Measurements from ENCODE around the gene ENOX1. TPM values are rescaled to one million over a fixed set of nuclear protein-coding genes. Genes with fewer than 3 reads are reported as not detected.

The ENOX1 gene
- total RNA-seq, 1 donor: 7.4 TPM

- H3K4me3 ChIP-seq (ENCODE audit: low read depth, low read length): no peak overlapping the region
- no peak for TF ChIP-seq CTCF (IDR thresholded peaks at IDR 0.05; ENCODE audit: insufficient read depth, low read length)
- DNase-seq (ENCODE audit: low read depth): peak; percentile 60
Measured at GRCh38 chr13:43331672-43332071, 455.1 kb downstream of the ENOX1 start.

- TF ChIP-seq CTCF (IDR thresholded peaks at IDR 0.05; ENCODE audit: insufficient read depth, low read length): no peak
- DNase-seq (ENCODE audit: low read depth): no peak
- no peak overlapping the region for H3K4me3 ChIP-seq (ENCODE audit: low read depth, low read length)
Measured at GRCh38 chr13:43329702-43330101, 457.1 kb downstream of the ENOX1 start.

- DNase-seq (ENCODE audit: low read depth): no peak
- no peak for TF ChIP-seq CTCF (IDR thresholded peaks at IDR 0.05; ENCODE audit: insufficient read depth, low read length)
- H3K4me3 ChIP-seq (ENCODE audit: low read depth, low read length): no peak overlapping the region
Measured at GRCh38 chr13:43328907-43329306, 457.9 kb downstream of the ENOX1 start.

- TF ChIP-seq CTCF (IDR thresholded peaks at IDR 0.05; ENCODE audit: insufficient read depth, low read length): no peak
- H3K4me3 ChIP-seq (ENCODE audit: low read depth, low read length): no peak overlapping the region
- no peak for DNase-seq (ENCODE audit: low read depth)
Measured at GRCh38 chr13:43326100-43326499, 460.7 kb downstream of the ENOX1 start.

GRCh38 chr13:43325636-43326035 is 461.1 kb downstream of the ENOX1 start:
- no peak for TF ChIP-seq CTCF (IDR thresholded peaks at IDR 0.05; ENCODE audit: insufficient read depth, low read length)
- H3K4me3 ChIP-seq (ENCODE audit: low read depth, low read length): no peak overlapping the region
- DNase-seq (ENCODE audit: low read depth): no peak

GRCh38 chr13:43324129-43324528 is 462.6 kb downstream of the ENOX1 start:
- DNase-seq (ENCODE audit: low read depth): no peak
- H3K4me3 ChIP-seq (ENCODE audit: low read depth, low read length): no peak overlapping the region
- no peak for TF ChIP-seq CTCF (IDR thresholded peaks at IDR 0.05; ENCODE audit: insufficient read depth, low read length)
